Measurements from ENCODE around the gene OVCA2. TPM values are rescaled to one million over a fixed set of nuclear protein-coding genes. Genes with fewer than 3 reads are reported as not detected.

OVCA2 gene
- total RNA-seq, 2 experiments from 2014 or later: 31.7 to 42.2 TPM

GRCh38 chr17:2020721-2021120 is 21.1 kb upstream of the OVCA2 start:
- Mint-ChIP-seq H3K4me1 (peaks cover 11% of the 10 kb centered on the region), H3K27ac (no peak overlapping the region), H3K36me3 (no peaks in the 10 kb centered on the region), H3K4me3 (no peak overlapping the region), H3K9me3 (ENCODE audit: low read depth) (no peaks in the 10 kb centered on the region), H3K27me3 (peaks cover 44% of the 10 kb centered on the region)
- ATAC-seq (no peak), DNase-seq (no peak)
- CTCF ChIA-PET: interaction anchor here (1.6 kb wide), 1 partner anchor 112 kb away, joined by 5 read pairs; no protein-coding TSS in a partner anchor

DNA sequence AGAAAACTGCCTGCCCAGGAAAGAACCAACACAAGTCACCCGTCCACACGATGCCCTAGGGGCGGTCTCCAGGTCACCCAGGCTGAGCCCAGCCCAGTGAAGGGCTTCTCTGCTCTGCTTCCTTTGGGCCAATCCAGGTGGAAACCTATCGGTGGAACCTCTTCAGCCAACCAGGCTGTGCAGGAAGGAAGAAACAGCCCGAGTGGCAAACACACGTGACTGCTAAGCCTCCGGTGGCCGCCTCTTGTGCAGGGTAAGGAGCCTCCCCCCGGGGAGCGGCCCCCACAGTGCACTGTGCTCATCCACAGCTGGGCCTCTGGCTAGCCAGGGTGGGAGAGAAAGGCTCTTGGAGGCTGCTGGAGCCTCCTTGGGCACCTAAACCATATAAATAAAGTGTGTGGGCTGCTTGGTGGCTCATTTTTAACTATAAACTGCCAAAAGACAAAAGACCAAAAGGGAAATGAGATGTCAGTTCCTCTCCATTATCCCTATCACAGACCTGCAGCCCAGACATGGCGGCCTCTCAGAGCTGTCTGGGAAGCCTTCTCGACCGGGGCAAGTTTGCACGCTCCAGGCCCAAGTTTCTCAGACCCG is 19.1 kb upstream of the OVCA2 start:
- H3K9me3 Mint-ChIP-seq (ENCODE audit: low read depth): no peaks in the 10 kb centered on the region
- H3K4me1 Mint-ChIP-seq: peaks cover 15% of the 10 kb centered on the region
- no peak overlapping the region for H3K4me3 Mint-ChIP-seq
- DNase-seq (no peak), ATAC-seq (no peak)
- CTCF ChIA-PET: no interaction called here
- peaks cover 62% of the 10 kb centered on the region for H3K27me3 Mint-ChIP-seq
- H3K36me3 Mint-ChIP-seq: no peaks in the 10 kb centered on the region
- no peak overlapping the region for H3K27ac Mint-ChIP-seq

GRCh38 chr17:2023256-2023655 is 18.6 kb upstream of the OVCA2 start:
- CTCF ChIA-PET: interaction anchor here (3.4 kb wide), 1 partner anchor 113 kb away, joined by 27 read pairs; no protein-coding TSS in a partner anchor
- Mint-ChIP-seq H3K4me3 (no peak overlapping the region), H3K27me3 (peaks cover 66% of the 10 kb centered on the region), H3K9me3 (ENCODE audit: low read depth) (no peaks in the 10 kb centered on the region), H3K36me3 (no peaks in the 10 kb centered on the region), H3K27ac (no peak overlapping the region), H3K4me1 (peaks cover 15% of the 10 kb centered on the region)
- DNase-seq (no peak), ATAC-seq (no peak)

- no peak overlapping the region for H3K27ac Mint-ChIP-seq
- peaks cover 70% of the 10 kb centered on the region for H3K27me3 Mint-ChIP-seq
- H3K9me3 Mint-ChIP-seq (ENCODE audit: low read depth): no peaks in the 10 kb centered on the region
- H3K4me1 Mint-ChIP-seq: peaks cover 14% of the 10 kb centered on the region
- no peak for ATAC-seq
- H3K36me3 Mint-ChIP-seq: no peaks in the 10 kb centered on the region
- DNase-seq: no peak
- CTCF ChIA-PET: interaction anchor here (1.1 to 3.4 kb wide), 4 partner anchors 18 to 375 kb away, joined by 3 to 27 read pairs (median 4); partner anchors contain the start of gene OVCA2
- H3K4me3 Mint-ChIP-seq: peak overlapping the region; percentile 24
These were observed 17.9 kb upstream of the OVCA2 start for GRCh38 chr17:2023692-2024571.

GRCh38 chr17:2024572-2025219 is 17.1 kb upstream of the OVCA2 start:
- ATAC-seq: peak; percentile 7

GRCh38 chr17:2025220-2025621 is 16.6 kb upstream of the OVCA2 start, which contains the start of gene RTN4RL1:
RTN4RL1 (minus strand) TSS chr17:2025334; CDS start chr17:2024865, 469 bp downstream.
- DNase-seq: peak; percentile 77
- Mint-ChIP-seq H3K36me3 (no peaks in the 10 kb centered on the region), H3K4me1 (peaks cover 14% of the 10 kb centered on the region), H3K4me3 (peak within 1 kb of the TSS; percentile 49), H3K9me3 (ENCODE audit: low read depth) (no peaks in the 10 kb centered on the region), H3K27me3 (peaks cover 60% of the 10 kb centered on the region), H3K27ac (no peak within 1 kb of the TSS)
- CTCF ChIA-PET: interaction anchor here (0.6 to 3.4 kb wide), 11 partner anchors 12 to 376 kb away, joined by 3 to 27 read pairs (median 4); partner anchors contain the start of genes HIC1 and OVCA2
- ATAC-seq: peak; percentile 34

More at GRCh38 chr17:2024572-2025219, 17.1 kb upstream of the OVCA2 start:
- H3K36me3 Mint-ChIP-seq: no peaks in the 10 kb centered on the region
- CTCF ChIA-PET: interaction anchor here (1.1 to 3.4 kb wide), 9 partner anchors 11 to 376 kb away, joined by 3 to 27 read pairs (median 4); partner anchors contain the start of genes HIC1 and OVCA2
- H3K9me3 Mint-ChIP-seq (ENCODE audit: low read depth): no peaks in the 10 kb centered on the region
- peaks cover 14% of the 10 kb centered on the region for H3K4me1 Mint-ChIP-seq
- DNase-seq: no peak
- H3K4me3 Mint-ChIP-seq: no peak overlapping the region
- H3K27me3 Mint-ChIP-seq: peaks cover 66% of the 10 kb centered on the region
- H3K27ac Mint-ChIP-seq: no peak overlapping the region

DNA sequence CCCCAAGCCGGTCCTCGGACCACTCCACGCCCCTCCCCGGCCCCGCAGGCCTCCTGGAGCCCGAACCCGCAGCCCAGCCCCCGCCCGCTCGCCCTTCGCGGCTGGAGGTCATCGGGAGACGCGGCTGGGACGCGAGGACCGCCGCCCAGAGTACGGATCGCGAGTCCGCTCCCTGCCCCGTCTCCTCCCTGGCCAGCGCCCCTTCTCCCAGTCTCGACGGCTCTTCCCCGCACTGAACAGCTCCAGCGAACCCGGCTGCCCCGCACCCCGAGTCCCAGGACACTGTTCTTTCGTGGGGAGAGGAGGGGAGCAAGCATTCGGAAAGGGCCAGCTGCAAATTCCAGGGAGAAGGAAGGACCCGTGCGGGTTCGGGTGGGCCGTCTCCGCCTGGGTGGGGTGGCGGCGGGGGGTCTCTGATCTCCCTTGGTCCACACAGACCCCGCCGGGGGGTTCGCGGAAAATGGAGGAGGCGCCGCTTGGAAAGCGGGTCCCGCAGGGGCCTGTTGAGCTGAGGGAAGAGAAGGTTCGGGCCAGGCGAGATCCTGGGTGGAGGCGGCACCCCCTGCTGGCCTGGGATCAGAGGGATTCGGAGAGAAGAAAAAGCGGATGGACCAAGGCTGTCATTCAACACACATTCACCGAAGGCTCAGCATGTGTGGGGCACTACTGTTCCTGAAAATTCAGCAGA is 16.1 kb upstream of the OVCA2 start:
- CTCF ChIA-PET: interaction anchor here (0.6 to 3.4 kb wide), 11 partner anchors 13 to 377 kb away, joined by 3 to 27 read pairs (median 4); partner anchors contain the start of genes HIC1 and OVCA2
- peak overlapping the region; percentile 49 for H3K4me3 Mint-ChIP-seq
- H3K27ac Mint-ChIP-seq: no peak overlapping the region
- DNase-seq (no peak), ATAC-seq (no peak)
- H3K4me1 Mint-ChIP-seq: peaks cover 17% of the 10 kb centered on the region
- H3K36me3 Mint-ChIP-seq: no peaks in the 10 kb centered on the region
- H3K27me3 Mint-ChIP-seq: peaks cover 58% of the 10 kb centered on the region
- H3K9me3 Mint-ChIP-seq (ENCODE audit: low read depth): no peaks in the 10 kb centered on the region

GRCh38 chr17:2027528-2028233 is 14.1 kb upstream of the OVCA2 start:
- peaks cover 47% of the 10 kb centered on the region for H3K27me3 Mint-ChIP-seq
- DNase-seq (no peak), ATAC-seq (no peak)
- no peak overlapping the region for H3K4me3 Mint-ChIP-seq
- CTCF ChIA-PET: interaction anchor here (1.2 kb wide), 1 partner anchor 13 kb away, joined by 3 read pairs; no protein-coding TSS in a partner anchor
- H3K4me1 Mint-ChIP-seq: peaks cover 20% of the 10 kb centered on the region
- H3K9me3 Mint-ChIP-seq (ENCODE audit: low read depth): no peaks in the 10 kb centered on the region
- no peak overlapping the region for H3K27ac Mint-ChIP-seq
- no peaks in the 10 kb centered on the region for H3K36me3 Mint-ChIP-seq

- peaks cover 41% of the 10 kb centered on the region for H3K27me3 Mint-ChIP-seq
- CTCF ChIA-PET: no interaction called here
- DNase-seq (no peak), ATAC-seq (no peak)
- peaks cover 23% of the 10 kb centered on the region for H3K4me1 Mint-ChIP-seq
- no peak overlapping the region for H3K27ac Mint-ChIP-seq
- no peak overlapping the region for H3K4me3 Mint-ChIP-seq
- H3K9me3 Mint-ChIP-seq (ENCODE audit: low read depth): no peaks in the 10 kb centered on the region
- no peaks in the 10 kb centered on the region for H3K36me3 Mint-ChIP-seq
These were observed 13.6 kb upstream of the OVCA2 start for GRCh38 chr17:2028234-2028614.

DNA sequence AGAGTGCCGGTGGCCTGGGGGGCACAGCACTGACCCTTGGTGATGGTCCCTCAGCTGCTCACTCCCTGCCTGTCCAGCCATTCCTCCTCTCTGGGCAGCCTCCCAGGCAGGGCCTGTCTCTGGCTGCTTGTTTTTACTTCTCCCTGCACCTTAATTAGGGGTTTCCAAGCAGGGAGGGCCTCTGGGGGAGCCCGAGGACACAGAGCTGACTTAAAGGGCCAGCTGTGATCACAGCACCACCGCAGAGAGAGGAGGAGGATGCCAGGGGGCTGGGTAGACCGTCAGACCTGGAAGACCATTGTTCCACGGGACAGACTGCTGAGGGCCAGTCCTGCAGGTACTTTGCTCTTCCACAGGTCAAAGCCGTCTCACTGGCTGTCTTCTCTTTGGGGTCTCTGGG is 13.1 kb upstream of the OVCA2 start:
- CTCF ChIA-PET: no interaction called here
- DNase-seq: no peak
- H3K27me3 Mint-ChIP-seq: peaks cover 39% of the 10 kb centered on the region
- no peak overlapping the region for H3K27ac Mint-ChIP-seq
- no peaks in the 10 kb centered on the region for H3K36me3 Mint-ChIP-seq
- H3K9me3 Mint-ChIP-seq (ENCODE audit: low read depth): no peaks in the 10 kb centered on the region
- no peak overlapping the region for H3K4me3 Mint-ChIP-seq
- ATAC-seq: no peak
- peaks cover 21% of the 10 kb centered on the region for H3K4me1 Mint-ChIP-seq

DNA sequence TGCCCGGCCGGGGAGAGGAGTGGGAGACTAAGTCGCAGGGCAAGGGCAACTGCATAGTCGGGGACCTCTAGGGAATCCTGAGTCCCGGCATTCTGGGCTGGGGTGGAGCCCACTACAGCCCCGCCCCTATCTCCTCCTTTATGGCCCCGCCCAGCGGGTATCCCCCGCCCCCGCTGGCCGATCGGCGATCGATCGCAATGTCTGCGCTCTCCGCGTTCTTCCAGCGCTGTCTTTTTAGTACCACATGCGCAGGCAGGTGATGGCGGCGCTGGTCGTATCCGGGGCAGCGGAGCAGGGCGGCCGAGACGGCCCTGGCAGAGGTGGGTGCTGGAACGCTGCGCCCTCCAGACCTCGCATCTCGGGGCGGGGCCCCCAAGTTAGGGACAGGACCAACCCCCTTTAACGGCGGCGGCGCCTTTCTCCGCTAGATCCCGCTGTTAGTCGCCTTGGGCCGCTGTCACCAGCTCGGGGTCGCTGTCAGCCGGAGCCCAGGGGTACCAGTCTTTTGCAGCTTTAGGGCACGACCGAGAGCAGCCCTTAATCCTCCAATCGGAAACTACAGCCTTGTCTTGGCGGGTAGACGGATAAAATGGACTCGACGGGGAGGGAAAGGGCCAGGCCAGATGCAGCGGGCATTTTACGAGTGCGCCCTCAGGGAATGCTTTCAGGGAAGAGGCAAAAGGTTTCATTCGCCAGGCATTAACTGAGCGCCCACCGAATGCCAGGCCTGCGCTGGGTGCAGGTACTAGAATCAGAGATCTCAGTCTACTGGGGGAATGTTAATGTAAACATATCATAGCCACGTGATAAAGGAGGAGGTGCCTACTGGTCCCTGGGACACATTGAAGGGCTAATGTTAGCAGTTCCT is 11.7 kb upstream of the OVCA2 start, which contains the start of gene DPH1:
TSS of gene DPH1 (plus strand) at position 243 of the 868 bp plus-strand sequence. CDS start at position 260, 17 bp downstream.
- peaks cover 36% of the 10 kb centered on the region for H3K27me3 Mint-ChIP-seq
- H3K4me3 Mint-ChIP-seq: peak within 1 kb of the TSS; percentile 89

More for the DNA sequence above, 11.7 kb upstream of the OVCA2 start, which contains the start of gene DPH1:
- H3K9me3 Mint-ChIP-seq (ENCODE audit: low read depth): no peaks in the 10 kb centered on the region
- ATAC-seq (peak; percentile 91), DNase-seq (peak; percentile 91)
- H3K4me1 Mint-ChIP-seq: peaks cover 19% of the 10 kb centered on the region
- CTCF ChIA-PET: interaction anchor here (0.7 to 4.0 kb wide), 7 partner anchors 7 to 382 kb away, joined by 3 to 12 read pairs (median 4); no protein-coding TSS in a partner anchor
- peak within 1 kb of the TSS; percentile 81 for H3K27ac Mint-ChIP-seq
- H3K36me3 Mint-ChIP-seq: no peaks in the 10 kb centered on the region

Data from activated CD8-positive, alpha-beta memory T cell treated with anti-CD3 and anti-CD28 coated beads, Interleukin-2, amount 10 ng/mL, durations not matched to agents 7 days and 5 days (primary cell).